Measurements from ENCODE around the gene PELI1. TPM values are rescaled to one million over a fixed set of nuclear protein-coding genes. Genes with fewer than 3 reads are reported as not detected.
"Not testable (repeated sequence)": the region's sequence is repeated elsewhere in the genome, so short reads cannot be mapped to it uniquely, and the experiment has no call there.

Gene PELI1
- total RNA-seq, 2 experiments from 2014 or later = 257 to 274 TPM

DNA sequence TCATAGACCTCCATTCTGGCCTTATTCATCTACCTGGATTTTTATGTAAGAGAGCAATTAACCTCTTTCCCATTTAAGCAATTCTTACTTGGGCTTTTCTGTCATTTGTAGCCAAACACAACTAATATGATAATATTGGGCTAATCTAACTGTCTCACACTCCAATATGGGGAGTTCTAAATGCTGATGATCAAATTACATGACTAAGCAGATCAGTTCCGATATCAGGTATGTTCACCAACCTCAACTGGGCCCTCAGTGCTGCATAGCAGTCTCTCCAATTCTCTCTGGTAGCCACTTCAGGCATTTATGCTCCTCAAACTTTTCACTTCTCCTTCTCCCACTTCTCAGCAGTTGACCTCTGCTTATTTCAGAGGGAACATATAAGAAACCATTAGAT, 64.0 kb downstream of the PELI1 start:
- DNase-seq (no peak), ATAC-seq (ENCODE audit: poor library complexity) (no peak)
- Histone ChIP-seq H3K9me3 (ENCODE audit: control insufficient read depth in 1 of 2, insufficient read depth in 1 of 2, low read length in 2 of 2) (no peaks in the 10 kb centered on the region), H3K27me3 (ENCODE audit: control insufficient read depth in 1 of 2, insufficient read depth in 2 of 2, low read length in 2 of 2) (no peaks in the 10 kb centered on the region), H3K36me3 (ENCODE audit: insufficient read depth, low read length) (no peaks in the 10 kb centered on the region), H3K27ac (ENCODE audit: low read depth in 1 of 2, low read length in 2 of 2) (no peak overlapping the region), H3K4me3 (ENCODE audit: low read length) (no peak overlapping the region), H3K4me1 (ENCODE audit: insufficient read depth, low read length) (no peaks in the 10 kb centered on the region)
- no peaks in the 10 kb centered on the region for H3K36me3 Mint-ChIP-seq (ENCODE audit: low read depth)
- no peaks in the 10 kb centered on the region for H3K4me1 Mint-ChIP-seq (ENCODE audit: low read depth)
- TF ChIP-seq, protein P1, sequence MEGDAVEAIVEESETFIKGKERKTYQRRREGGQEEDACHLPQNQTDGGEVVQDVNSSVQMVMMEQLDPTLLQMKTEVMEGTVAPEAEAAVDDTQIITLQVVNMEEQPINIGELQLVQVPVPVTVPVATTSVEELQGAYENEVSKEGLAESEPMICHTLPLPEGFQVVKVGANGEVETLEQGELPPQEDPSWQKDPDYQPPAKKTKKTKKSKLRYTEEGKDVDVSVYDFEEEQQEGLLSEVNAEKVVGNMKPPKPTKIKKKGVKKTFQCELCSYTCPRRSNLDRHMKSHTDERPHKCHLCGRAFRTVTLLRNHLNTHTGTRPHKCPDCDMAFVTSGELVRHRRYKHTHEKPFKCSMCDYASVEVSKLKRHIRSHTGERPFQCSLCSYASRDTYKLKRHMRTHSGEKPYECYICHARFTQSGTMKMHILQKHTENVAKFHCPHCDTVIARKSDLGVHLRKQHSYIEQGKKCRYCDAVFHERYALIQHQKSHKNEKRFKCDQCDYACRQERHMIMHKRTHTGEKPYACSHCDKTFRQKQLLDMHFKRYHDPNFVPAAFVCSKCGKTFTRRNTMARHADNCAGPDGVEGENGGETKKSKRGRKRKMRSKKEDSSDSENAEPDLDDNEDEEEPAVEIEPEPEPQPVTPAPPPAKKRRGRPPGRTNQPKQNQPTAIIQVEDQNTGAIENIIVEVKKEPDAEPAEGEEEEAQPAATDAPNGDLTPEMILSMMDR (IDR thresholded peaks at IDR 0.05) = no peak
- H3K4me3 Mint-ChIP-seq = no peak overlapping the region
- H3K27me3 Mint-ChIP-seq = no peaks in the 10 kb centered on the region
- intact Hi-C loops (cut with DNase I, micrococcal nuclease) = no loop called here
- ChIA-PET CTCF (interaction anchor here (1.1 kb wide), 1 partner anchor 26 kb away, joined by 3 read pairs; no protein-coding TSS in a partner anchor), POLR2A (no interaction called here)
- H3K9me3 Mint-ChIP-seq = no peaks in the 10 kb centered on the region
- no peak overlapping the region for H3K27ac Mint-ChIP-seq

GRCh38 chr2:64079688-64080087, 64.5 kb downstream of the PELI1 start:
- H3K27ac Mint-ChIP-seq; CTCF ChIA-PET; H3K27me3 Mint-ChIP-seq; H3K36me3 Mint-ChIP-seq (ENCODE audit: low read depth); ATAC-seq (ENCODE audit: poor library complexity); H3K4me3 Mint-ChIP-seq; H3K36me3 ChIP-seq (ENCODE audit: insufficient read depth, low read length); DNase-seq; H3K4me3 ChIP-seq (ENCODE audit: low read length); H3K9me3 ChIP-seq (ENCODE audit: control insufficient read depth in 1 of 2, insufficient read depth in 1 of 2, low read length in 2 of 2); H3K9me3 Mint-ChIP-seq; H3K4me1 Mint-ChIP-seq (ENCODE audit: low read depth); POLR2A ChIA-PET; H3K4me1 ChIP-seq (ENCODE audit: insufficient read depth, low read length); H3K27me3 ChIP-seq (ENCODE audit: control insufficient read depth in 1 of 2, insufficient read depth in 2 of 2, low read length in 2 of 2); H3K27ac ChIP-seq (ENCODE audit: low read depth in 1 of 2, low read length in 2 of 2); intact Hi-C loops (cut with DNase I, micrococcal nuclease): not testable (repeated sequence)

GRCh38 chr2:64076828-64077227, 67.4 kb downstream of the PELI1 start:
- CTCF ChIA-PET; H3K27me3 Mint-ChIP-seq; POLR2A ChIA-PET; H3K4me1 ChIP-seq (ENCODE audit: insufficient read depth, low read length); H3K4me3 ChIP-seq (ENCODE audit: low read length); H3K36me3 ChIP-seq (ENCODE audit: insufficient read depth, low read length); H3K9me3 Mint-ChIP-seq; H3K27ac ChIP-seq (ENCODE audit: low read depth in 1 of 2, low read length in 2 of 2); H3K36me3 Mint-ChIP-seq (ENCODE audit: low read depth); H3K4me1 Mint-ChIP-seq (ENCODE audit: low read depth); intact Hi-C loops (cut with DNase I, micrococcal nuclease); H3K4me3 Mint-ChIP-seq; DNase-seq; H3K27me3 ChIP-seq (ENCODE audit: control insufficient read depth in 1 of 2, insufficient read depth in 2 of 2, low read length in 2 of 2); H3K27ac Mint-ChIP-seq; H3K9me3 ChIP-seq (ENCODE audit: control insufficient read depth in 1 of 2, insufficient read depth in 1 of 2, low read length in 2 of 2); ATAC-seq (ENCODE audit: poor library complexity): not testable (repeated sequence)

GRCh38 chr2:64074616-64075015, 69.6 kb downstream of the PELI1 start:
- H3K27me3 ChIP-seq (ENCODE audit: control insufficient read depth in 1 of 2, insufficient read depth in 2 of 2, low read length in 2 of 2); ATAC-seq (ENCODE audit: poor library complexity); H3K27ac ChIP-seq (ENCODE audit: low read depth in 1 of 2, low read length in 2 of 2); CTCF ChIA-PET; H3K9me3 ChIP-seq (ENCODE audit: control insufficient read depth in 1 of 2, insufficient read depth in 1 of 2, low read length in 2 of 2); H3K4me3 Mint-ChIP-seq; H3K36me3 ChIP-seq (ENCODE audit: insufficient read depth, low read length); H3K4me1 ChIP-seq (ENCODE audit: insufficient read depth, low read length); H3K27ac Mint-ChIP-seq; H3K4me3 ChIP-seq (ENCODE audit: low read length); H3K9me3 Mint-ChIP-seq; intact Hi-C loops (cut with DNase I, micrococcal nuclease); POLR2A ChIA-PET; H3K4me1 Mint-ChIP-seq (ENCODE audit: low read depth); H3K27me3 Mint-ChIP-seq; DNase-seq; H3K36me3 Mint-ChIP-seq (ENCODE audit: low read depth): not testable (repeated sequence)

DNA sequence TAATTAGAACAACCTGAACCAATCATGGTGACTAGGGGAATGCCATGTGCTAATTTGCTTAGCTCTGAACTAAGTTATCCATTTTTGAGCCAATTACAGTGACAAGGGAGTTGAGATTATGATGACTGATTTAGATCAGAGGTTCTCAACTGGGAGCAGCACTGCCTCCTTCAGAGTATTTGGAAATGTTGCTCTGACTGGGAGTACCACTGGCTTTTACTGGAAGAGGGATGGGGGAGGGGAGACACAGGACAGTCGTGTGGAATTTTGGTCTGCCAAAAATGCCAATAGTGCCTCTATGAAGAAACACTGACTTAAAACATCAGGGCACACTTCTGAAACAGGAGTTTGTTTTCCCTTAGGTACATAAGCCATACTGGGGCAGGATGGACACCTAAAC, 76.9 kb downstream of the PELI1 start:
- no peak for ATAC-seq (ENCODE audit: poor library complexity)
- peaks cover 19% of the 10 kb centered on the region for H3K4me1 ChIP-seq (ENCODE audit: insufficient read depth, low read length)
- no peak overlapping the region for H3K4me3 Mint-ChIP-seq
- no peaks in the 10 kb centered on the region for H3K36me3 Mint-ChIP-seq (ENCODE audit: low read depth)
- H3K4me1 Mint-ChIP-seq (ENCODE audit: low read depth) = peaks cover 28% of the 10 kb centered on the region
- POLR2A ChIA-PET = no interaction called here
- H3K4me3 ChIP-seq (ENCODE audit: low read length) = no peak overlapping the region
- H3K9me3 ChIP-seq (ENCODE audit: control insufficient read depth in 1 of 2, insufficient read depth in 1 of 2, low read length in 2 of 2) = no peaks in the 10 kb centered on the region
- H3K27ac Mint-ChIP-seq = no peak overlapping the region
- intact Hi-C loops (cut with DNase I, micrococcal nuclease) = no loop called here
- H3K27me3 ChIP-seq (ENCODE audit: control insufficient read depth in 1 of 2, insufficient read depth in 2 of 2, low read length in 2 of 2) = no peaks in the 10 kb centered on the region
- DNase-seq = no peak
- peaks cover 2% of the 10 kb centered on the region for H3K9me3 Mint-ChIP-seq
- no peaks in the 10 kb centered on the region for H3K27me3 Mint-ChIP-seq
- TF ChIP-seq, protein P1 (IDR thresholded peaks at IDR 0.05) = no peak
- no peaks in the 10 kb centered on the region for H3K36me3 ChIP-seq (ENCODE audit: insufficient read depth, low read length)
- CTCF ChIA-PET = no interaction called here
- no peak overlapping the region for H3K27ac ChIP-seq (ENCODE audit: low read depth in 1 of 2, low read length in 2 of 2)
